ENCODE measurements around the gene EDNRA.

EDNRA gene

GRCh38 chr4:147453561-147454141 is 27.2 kb upstream of the EDNRA start:
- Histone ChIP-seq H3K79me2 (ENCODE audit: insufficient read depth, low read length) (no peaks in the 10 kb centered on the region), H2AFZ (ENCODE audit: low read length) (no peak overlapping the region), H3K36me3 (ENCODE audit: insufficient read depth, low read length) (no peaks in the 10 kb centered on the region), H3K9me3 (ENCODE audit: low read length) (no peaks in the 10 kb centered on the region), H3K4me3 (ENCODE audit: low read depth, low read length, poor library complexity, severe bottlenecking) (no peak overlapping the region), H3F3A (ENCODE audit: insufficient read depth, low read length) (no peaks in the 10 kb centered on the region), H3K9me2 (ENCODE audit: low read depth, low read length) (no peaks in the 10 kb centered on the region), H3K27me3 (ENCODE audit: insufficient read depth, low read length) (no peaks in the 10 kb centered on the region), H3K4me2 (ENCODE audit: low read length) (no peak overlapping the region), H4K20me1 (ENCODE audit: insufficient read depth, low read length) (no peaks in the 10 kb centered on the region), H3K9ac (ENCODE audit: low read length) (no peak overlapping the region), H3K27ac (ENCODE audit: low read depth, low read length, poor library complexity, severe bottlenecking) (no peak overlapping the region), H3K4me1 (ENCODE audit: insufficient read depth, low read length, severe bottlenecking) (no peaks in the 10 kb centered on the region)
- TF ChIP-seq EZH2 (IDR thresholded peaks at IDR 0.05; ENCODE audit: borderline replicate concordance, low read length) (no peak), CTCF (IDR thresholded peaks at IDR 0.05; ENCODE audit: low read length) (no peak)

- Histone ChIP-seq H3K9me3 (ENCODE audit: low read length) (no peaks in the 10 kb centered on the region), H3F3A (ENCODE audit: insufficient read depth, low read length) (no peaks in the 10 kb centered on the region), H3K27me3 (ENCODE audit: insufficient read depth, low read length) (no peaks in the 10 kb centered on the region), H3K4me3 (ENCODE audit: low read depth, low read length, poor library complexity, severe bottlenecking) (no peak overlapping the region), H4K20me1 (ENCODE audit: insufficient read depth, low read length) (no peaks in the 10 kb centered on the region), H3K4me2 (ENCODE audit: low read length) (no peak overlapping the region), H3K36me3 (ENCODE audit: insufficient read depth, low read length) (no peaks in the 10 kb centered on the region), H3K79me2 (ENCODE audit: insufficient read depth, low read length) (no peaks in the 10 kb centered on the region), H3K9me2 (ENCODE audit: low read depth, low read length) (no peaks in the 10 kb centered on the region), H3K27ac (ENCODE audit: low read depth, low read length, poor library complexity, severe bottlenecking) (no peak overlapping the region), H3K9ac (ENCODE audit: low read length) (no peak overlapping the region), H3K4me1 (ENCODE audit: insufficient read depth, low read length, severe bottlenecking) (no peaks in the 10 kb centered on the region), H2AFZ (ENCODE audit: low read length) (no peak overlapping the region)
- TF ChIP-seq CTCF (IDR thresholded peaks at IDR 0.05; ENCODE audit: low read length) (no peak), EZH2 (IDR thresholded peaks at IDR 0.05; ENCODE audit: borderline replicate concordance, low read length) (no peak)
Measured at GRCh38 chr4:147456706-147457105, 24.2 kb upstream of the EDNRA start.

DNA sequence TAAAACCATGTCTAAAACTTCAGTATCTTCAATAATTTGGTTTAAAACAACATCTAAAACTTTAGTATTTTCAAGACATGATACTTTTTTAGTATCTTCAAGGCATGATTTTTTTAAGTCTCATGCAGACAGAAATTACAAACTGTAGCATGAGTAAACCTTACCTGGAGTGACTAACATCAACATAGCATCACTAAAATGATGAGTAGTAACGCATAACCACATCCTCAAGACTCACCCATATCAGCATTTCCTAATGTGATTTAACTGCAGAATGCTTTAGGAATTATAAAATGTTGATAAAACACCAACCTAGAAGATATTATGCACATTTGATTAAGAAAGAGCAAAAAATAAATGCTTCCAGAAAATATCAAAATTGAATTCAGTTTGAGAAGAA is 19.7 kb upstream of the EDNRA start:
- Histone ChIP-seq H4K20me1 (ENCODE audit: insufficient read depth, low read length) (no peaks in the 10 kb centered on the region), H3K36me3 (ENCODE audit: insufficient read depth, low read length) (no peaks in the 10 kb centered on the region), H3F3A (ENCODE audit: insufficient read depth, low read length) (no peaks in the 10 kb centered on the region), H3K79me2 (ENCODE audit: insufficient read depth, low read length) (no peaks in the 10 kb centered on the region), H3K27ac (ENCODE audit: low read depth, low read length, poor library complexity, severe bottlenecking) (no peak overlapping the region), H2AFZ (ENCODE audit: low read length) (no peak overlapping the region), H3K4me2 (ENCODE audit: low read length) (no peak overlapping the region), H3K4me3 (ENCODE audit: low read depth, low read length, poor library complexity, severe bottlenecking) (no peak overlapping the region), H3K9me3 (ENCODE audit: low read length) (no peaks in the 10 kb centered on the region), H3K4me1 (ENCODE audit: insufficient read depth, low read length, severe bottlenecking) (no peaks in the 10 kb centered on the region), H3K9ac (ENCODE audit: low read length) (no peak overlapping the region), H3K27me3 (ENCODE audit: insufficient read depth, low read length) (no peaks in the 10 kb centered on the region), H3K9me2 (ENCODE audit: low read depth, low read length) (no peaks in the 10 kb centered on the region)
- no peak for TF ChIP-seq CTCF (IDR thresholded peaks at IDR 0.05; ENCODE audit: low read length)
- no peak for TF ChIP-seq EZH2 (IDR thresholded peaks at IDR 0.05; ENCODE audit: borderline replicate concordance, low read length)

Data from OCI-LY1 (cell line).